H9 (cell line): ENCODE data around the gene KLK11. TPM values are rescaled to one million over a fixed set of nuclear protein-coding genes. Genes with fewer than 3 reads are reported as not detected.

Experiments used
- DNase-seq: peaks from one replicate; pipeline ENCODE4 v3.0.0-alpha.2; 2017
- H2AFZ ChIP-seq: one replicate; pipeline ENCODE4 v1.6.1; 2013; ENCODE audit warnings: mild to moderate bottlenecking, low read length, control low read depth, moderate library complexity
- H2AK5ac ChIP-seq: 2 replicates; pipeline ENCODE4 v1.6.1; 2013; ENCODE audit warnings: low read length, control low read depth, mixed read lengths; ENCODE audit not compliant: insufficient read length
- H2BK120ac ChIP-seq: one replicate; pipeline ENCODE4 v1.6.1; 2013; ENCODE audit warnings: low read depth, mild to moderate bottlenecking, low read length, control low read depth, inconsistent platforms; ENCODE audit not compliant: poor library complexity, severe bottlenecking
- H2BK12ac ChIP-seq: 2 replicates; pipeline ENCODE4 v1.6.1; 2013; ENCODE audit warnings: low read length, control low read depth, mixed read lengths, low read depth; ENCODE audit not compliant: insufficient read length
- H2BK15ac ChIP-seq: 2 replicates; pipeline ENCODE4 v1.6.1; 2013; ENCODE audit warnings: low read depth, low read length, control low read depth
- H2BK20ac ChIP-seq: one replicate; pipeline ENCODE4 v1.6.1; 2013; ENCODE audit warnings: low read depth, mild to moderate bottlenecking, low read length, control low read depth, inconsistent platforms; ENCODE audit not compliant: poor library complexity, severe bottlenecking
- H2BK5ac ChIP-seq: 2 replicates; pipeline ENCODE4 v1.6.1; 2013; ENCODE audit warnings: low read length, control low read depth, mixed read lengths; ENCODE audit not compliant: insufficient read length
- H3K14ac ChIP-seq: 2 replicates; pipeline ENCODE4 v1.6.1; 2013; ENCODE audit warnings: low read length, control low read depth; ENCODE audit not compliant: insufficient read depth
- H3K18ac ChIP-seq: 2 replicates; pipeline ENCODE4 v1.6.1; 2013; ENCODE audit warnings: low read depth, mild to moderate bottlenecking, mixed read lengths, low read length, control low read depth; ENCODE audit not compliant: insufficient read length
- H3K23ac ChIP-seq: 2 replicates; pipeline ENCODE4 v1.6.1; 2013; ENCODE audit warnings: low read length, control low read depth, mixed read lengths, low read depth; ENCODE audit not compliant: insufficient read length
- H3K23me2 ChIP-seq: 2 replicates; pipeline ENCODE4 v1.6.1; 2013; ENCODE audit warnings: low read depth, mild to moderate bottlenecking, mixed read lengths, low read length, control low read depth; ENCODE audit not compliant: insufficient read length, poor library complexity, severe bottlenecking
- H3K27ac ChIP-seq: 2 replicates; pipeline ENCODE4 v1.5.1; 2013; ENCODE audit warnings: low read length, control low read depth, mixed read lengths, low read depth; ENCODE audit not compliant: insufficient read length
- H3K27me3 ChIP-seq: 2 replicates; pipeline ENCODE4 v1.6.1; 2013; ENCODE audit warnings: low read length, control low read depth, inconsistent platforms; ENCODE audit not compliant: insufficient read depth
- H3K4ac ChIP-seq: 2 replicates; pipeline ENCODE4 v1.6.1; 2013; ENCODE audit warnings: low read depth, mild to moderate bottlenecking, control low read depth, inconsistent platforms, low read length, moderate library complexity
- H3K4me1 ChIP-seq: 2 replicates; pipeline ENCODE4 v1.6.1; 2013; ENCODE audit warnings: low read length, control low read depth, inconsistent platforms; ENCODE audit not compliant: insufficient read depth
- H3K4me2 ChIP-seq: 2 replicates; pipeline ENCODE4 v1.6.1; 2013; ENCODE audit warnings: low read length, control low read depth, mixed read lengths; ENCODE audit not compliant: insufficient read length, insufficient read depth
- H3K56ac ChIP-seq: 2 replicates; pipeline ENCODE4 v1.6.1; 2013; ENCODE audit warnings: low read depth, mild to moderate bottlenecking, mixed read lengths, low read length, control low read depth; ENCODE audit not compliant: insufficient read length
- H3K79me1 ChIP-seq: 2 replicates; pipeline ENCODE4 v1.6.1; 2013; ENCODE audit warnings: low read depth, mild to moderate bottlenecking, moderate library complexity, low read length, control low read depth, inconsistent platforms; ENCODE audit not compliant: insufficient read depth, poor library complexity, severe bottlenecking
- H3K79me2 ChIP-seq: 2 replicates; pipeline ENCODE4 v1.6.1; 2013; ENCODE audit warnings: low read length, control low read depth, inconsistent platforms; ENCODE audit not compliant: insufficient read depth
- H3K9ac ChIP-seq: 2 replicates; pipeline ENCODE4 v1.6.1; 2013; ENCODE audit warnings: low read length, control low read depth, mixed read lengths; ENCODE audit not compliant: insufficient read length; ENCODE audit errors: extremely low read depth
- H3K9me3 ChIP-seq: one replicate; pipeline ENCODE4 v1.6.1; 2013; ENCODE audit warnings: low read depth, low read length, inconsistent platforms; ENCODE audit not compliant: control insufficient read depth
- H3T11ph ChIP-seq: one replicate; pipeline ENCODE4 v1.6.1; 2013; ENCODE audit warnings: mild to moderate bottlenecking, low read length, control low read depth, inconsistent platforms
- H4K20me1 ChIP-seq: one replicate; pipeline ENCODE4 v1.6.1; 2013; ENCODE audit not compliant: control insufficient read depth, insufficient read length, insufficient read depth
- H4K5ac ChIP-seq: 2 replicates; pipeline ENCODE4 v1.6.1; 2013; ENCODE audit warnings: low read depth, mild to moderate bottlenecking, mixed read lengths, low read length, control low read depth; ENCODE audit not compliant: insufficient read length
- H4K8ac ChIP-seq: replicated peaks from 2 replicates; pipeline ENCODE4 v1.6.1; 2013; ENCODE audit warnings: low read length, control low read depth, mixed read lengths, low read depth; ENCODE audit not compliant: insufficient read length
- H4K91ac ChIP-seq: 2 replicates; pipeline ENCODE4 v1.6.1; 2013; ENCODE audit warnings: low read depth, mild to moderate bottlenecking, moderate library complexity, mixed read lengths, low read length, control low read depth; ENCODE audit not compliant: insufficient read length
- H3K27ac Mint-ChIP-seq, 3 experiments: 2 replicates in 2 of 3; 3 replicates in 1 of 3; pipeline ENCODE4 v1.8.0; 2020 to 2021; ENCODE audit warnings: mixed read lengths in 3 of 3, mild to moderate bottlenecking in 1 of 3, moderate library complexity in 1 of 3
- H3K27me3 Mint-ChIP-seq: 2 replicates; pipeline ENCODE4 v1.8.0; 2021; ENCODE audit warnings: low read depth, mild to moderate bottlenecking, moderate library complexity, mixed read lengths
- H3K36me3 Mint-ChIP-seq, 3 experiments: 2 replicates in 2 of 3; 3 replicates in 1 of 3; pipeline ENCODE4 v1.8.0; 2020 to 2021; ENCODE audit warnings: low read depth in 3 of 3, mixed read lengths in 3 of 3; ENCODE audit not compliant: insufficient read depth in 1 of 3
- H3K4me1 Mint-ChIP-seq, 2 experiments: 2 replicates each; pipeline ENCODE4 v1.8.0; 2020; ENCODE audit warnings: mixed read lengths in 2 of 2
- H3K4me3 Mint-ChIP-seq, 2 experiments: 2 replicates in 1 of 2; 3 replicates in 1 of 2; pipeline ENCODE4 v1.8.0; 2020 to 2021; ENCODE audit warnings: mild to moderate bottlenecking in 2 of 2, mixed read lengths in 2 of 2, moderate library complexity in 1 of 2
- H3K9me3 Mint-ChIP-seq, 2 experiments: 2 replicates in 1 of 2; 3 replicates in 1 of 2; pipeline ENCODE4 v1.8.0; 2020; ENCODE audit warnings: mild to moderate bottlenecking in 2 of 2, mixed read lengths in 2 of 2, moderate library complexity in 1 of 2
- WGBS: extraction: QIAGEN DNeasy Blood & Tissue Kit; methylation state at CpG from one replicate; pipeline ENCODE4 v1.1.7; 2013; ENCODE audit warnings: missing lambda C conversion rate, low lambda C conversion rate, mixed read lengths; ENCODE audit not compliant: insufficient read length; ENCODE audit errors: extremely low coverage; 5-methylcytosine and 5-hydroxymethylcytosine counted together
- total RNA-seq: library from RNA; stranded (reverse); gene quantifications from 2 replicates; pipeline ENCODE4 v1.2.1, GENCODE V29; 2021
- TF ChIP-seq, protein P1 (sequence below): fragments of 200-600 bp; sonication (generic); conservative IDR thresholded peaks from 3 replicates; pipeline ENCODE4 v1.8.0; 2021; ENCODE audit warnings: antibody characterized with exemption, mild to moderate bottlenecking

KLK11 gene
- total RNA-seq, 1 experiment from 2014 or later, result not detected

DNA sequence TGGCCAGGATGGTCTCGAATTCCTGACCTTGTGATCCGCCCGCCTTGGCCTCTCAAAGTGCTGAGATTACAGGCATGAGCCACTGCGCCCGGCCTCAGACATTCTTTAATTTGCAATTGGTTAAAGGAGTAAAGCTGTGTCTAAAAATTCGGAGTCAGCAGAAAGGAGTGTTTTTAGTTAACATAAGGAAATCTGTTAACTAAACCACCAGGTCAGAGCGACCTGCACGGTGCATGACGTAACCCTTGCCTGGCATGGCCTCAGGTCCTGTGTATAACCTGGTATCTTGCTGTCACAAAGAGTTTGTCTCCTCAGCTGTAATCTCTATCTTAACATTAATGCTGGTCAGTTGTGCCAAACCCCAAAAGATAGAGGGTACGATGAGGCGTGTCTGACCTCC, 17.9 kb upstream of the KLK11 start:
- Mint-ChIP-seq H3K9me3 (peaks cover 4 to 6% of the 10 kb centered on the region in 2 experiments; a peak in 4 of 5 replicates), H3K4me1 (peaks cover 24 to 36% of the 10 kb centered on the region in 2 experiments), H3K4me3 (no peak overlapping the region), H3K27ac (peak overlapping the region in 1 of 3 experiments; percentile 77; a peak in 2 of 7 replicates), H3K27me3 (no peaks in the 10 kb centered on the region), H3K36me3 (peaks cover 0 to 5% (median 3%) of the 10 kb centered on the region in 3 experiments; a peak in 2 of 7 replicates)
- peaks cover 10% of the 10 kb centered on the region for H3K4me1 ChIP-seq
- no peak overlapping the region for H2BK15ac ChIP-seq
- H2BK5ac ChIP-seq, result no peak overlapping the region
- H3K4me2 ChIP-seq, result no peak overlapping the region
- TF ChIP-seq, protein P1, sequence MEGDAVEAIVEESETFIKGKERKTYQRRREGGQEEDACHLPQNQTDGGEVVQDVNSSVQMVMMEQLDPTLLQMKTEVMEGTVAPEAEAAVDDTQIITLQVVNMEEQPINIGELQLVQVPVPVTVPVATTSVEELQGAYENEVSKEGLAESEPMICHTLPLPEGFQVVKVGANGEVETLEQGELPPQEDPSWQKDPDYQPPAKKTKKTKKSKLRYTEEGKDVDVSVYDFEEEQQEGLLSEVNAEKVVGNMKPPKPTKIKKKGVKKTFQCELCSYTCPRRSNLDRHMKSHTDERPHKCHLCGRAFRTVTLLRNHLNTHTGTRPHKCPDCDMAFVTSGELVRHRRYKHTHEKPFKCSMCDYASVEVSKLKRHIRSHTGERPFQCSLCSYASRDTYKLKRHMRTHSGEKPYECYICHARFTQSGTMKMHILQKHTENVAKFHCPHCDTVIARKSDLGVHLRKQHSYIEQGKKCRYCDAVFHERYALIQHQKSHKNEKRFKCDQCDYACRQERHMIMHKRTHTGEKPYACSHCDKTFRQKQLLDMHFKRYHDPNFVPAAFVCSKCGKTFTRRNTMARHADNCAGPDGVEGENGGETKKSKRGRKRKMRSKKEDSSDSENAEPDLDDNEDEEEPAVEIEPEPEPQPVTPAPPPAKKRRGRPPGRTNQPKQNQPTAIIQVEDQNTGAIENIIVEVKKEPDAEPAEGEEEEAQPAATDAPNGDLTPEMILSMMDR, result no peak
- H3K23me2 ChIP-seq, result no peaks in the 10 kb centered on the region
- no peak for DNase-seq
- H3K18ac ChIP-seq, result no peak overlapping the region
- H4K8ac ChIP-seq, result no peak overlapping the region
- no peaks in the 10 kb centered on the region for H4K20me1 ChIP-seq
- no peak overlapping the region for H3K14ac ChIP-seq
- H3K23ac ChIP-seq, result no peak overlapping the region
- H3K9me3 ChIP-seq, result no peaks in the 10 kb centered on the region
- no peak overlapping the region for H3K4ac ChIP-seq
- no peak overlapping the region for H2BK12ac ChIP-seq
- H4K91ac ChIP-seq, result no peak overlapping the region
- H3K9ac ChIP-seq, result no peak overlapping the region
- no peaks in the 10 kb centered on the region for H3K79me2 ChIP-seq
- no peak overlapping the region for H4K5ac ChIP-seq
- no peak overlapping the region for H3K56ac ChIP-seq
- H2AFZ ChIP-seq, result no peak overlapping the region
- H2AK5ac ChIP-seq, result no peak overlapping the region
- H2BK20ac ChIP-seq, result no peak overlapping the region
- no peaks in the 10 kb centered on the region for H3K79me1 ChIP-seq
- no CpG with 5 or more reads among the region's 11 CpGs for WGBS
- no peak overlapping the region for H3K27ac ChIP-seq
- H3K27me3 ChIP-seq, result no peaks in the 10 kb centered on the region
- H2BK120ac ChIP-seq, result no peak overlapping the region
- H3T11ph ChIP-seq, result no peak overlapping the region
